ENCODE results near the gene PARD6G.

Gene PARD6G

GRCh38 chr18:80167931-80168330 is 79.4 kb downstream of the PARD6G start:
- H3K4me2 ChIP-seq (ENCODE audit: low read length) = no peak overlapping the region
- H3K9me3 ChIP-seq (ENCODE audit: low read length) = no peaks in the 10 kb centered on the region
- no peaks in the 10 kb centered on the region for H4K20me1 ChIP-seq (ENCODE audit: insufficient read depth, low read length)
- H3K27me3 ChIP-seq (ENCODE audit: insufficient read depth, low read length) = no peaks in the 10 kb centered on the region; the same call in 1 of the 2 replicates
- H3K9me2 ChIP-seq (ENCODE audit: low read depth, low read length) = no peaks in the 10 kb centered on the region
- no peak overlapping the region for H3K27ac ChIP-seq (ENCODE audit: low read depth, low read length, poor library complexity, severe bottlenecking)
- H3F3A ChIP-seq (ENCODE audit: insufficient read depth, low read length) = no peaks in the 10 kb centered on the region
- no peak overlapping the region for H3K9ac ChIP-seq (ENCODE audit: low read length)
- no peak overlapping the region for H3K4me3 ChIP-seq (ENCODE audit: low read depth, low read length, poor library complexity, severe bottlenecking)
- H3K36me3 ChIP-seq (ENCODE audit: insufficient read depth, low read length) = no peaks in the 10 kb centered on the region
- no peaks in the 10 kb centered on the region for H3K4me1 ChIP-seq (ENCODE audit: insufficient read depth, low read length, severe bottlenecking)
- H2AFZ ChIP-seq (ENCODE audit: low read length) = no peak overlapping the region
- H3K79me2 ChIP-seq (ENCODE audit: insufficient read depth, low read length) = no peaks in the 10 kb centered on the region
- TF ChIP-seq EZH2 (IDR thresholded peaks at IDR 0.05; ENCODE audit: borderline replicate concordance, low read length) = no peak
- no peak for TF ChIP-seq CTCF (IDR thresholded peaks at IDR 0.05; ENCODE audit: low read length)

- no peaks in the 10 kb centered on the region for H3K79me2 ChIP-seq (ENCODE audit: insufficient read depth, low read length)
- H2AFZ ChIP-seq (ENCODE audit: low read length) = no peak overlapping the region
- H3K4me1 ChIP-seq (ENCODE audit: insufficient read depth, low read length, severe bottlenecking) = no peaks in the 10 kb centered on the region
- no peaks in the 10 kb centered on the region for H4K20me1 ChIP-seq (ENCODE audit: insufficient read depth, low read length)
- no peaks in the 10 kb centered on the region for H3K9me3 ChIP-seq (ENCODE audit: low read length)
- H3F3A ChIP-seq (ENCODE audit: insufficient read depth, low read length) = no peaks in the 10 kb centered on the region
- H3K9me2 ChIP-seq (ENCODE audit: low read depth, low read length) = no peaks in the 10 kb centered on the region
- H3K4me3 ChIP-seq (ENCODE audit: low read depth, low read length, poor library complexity, severe bottlenecking) = no peak overlapping the region
- H3K4me2 ChIP-seq (ENCODE audit: low read length) = no peak overlapping the region
- no peak overlapping the region for H3K9ac ChIP-seq (ENCODE audit: low read length)
- H3K27ac ChIP-seq (ENCODE audit: low read depth, low read length, poor library complexity, severe bottlenecking) = no peak overlapping the region
- H3K36me3 ChIP-seq (ENCODE audit: insufficient read depth, low read length) = no peaks in the 10 kb centered on the region
- TF ChIP-seq CTCF (IDR thresholded peaks at IDR 0.05; ENCODE audit: low read length) (no peak), EZH2 (IDR thresholded peaks at IDR 0.05; ENCODE audit: borderline replicate concordance, low read length) (no peak)
- H3K27me3 ChIP-seq (ENCODE audit: insufficient read depth, low read length) = no peaks in the 10 kb centered on the region; the same call in 1 of the 2 replicates
These were observed 80.0 kb downstream of the PARD6G start for GRCh38 chr18:80167331-80167730.

GRCh38 chr18:80166725-80167124 is 80.6 kb downstream of the PARD6G start:
- no peaks in the 10 kb centered on the region; the same call in 1 of the 2 replicates for H3K27me3 ChIP-seq (ENCODE audit: insufficient read depth, low read length)
- TF ChIP-seq CTCF (IDR thresholded peaks at IDR 0.05; ENCODE audit: low read length) = no peak
- TF ChIP-seq EZH2 (IDR thresholded peaks at IDR 0.05; ENCODE audit: borderline replicate concordance, low read length) = no peak
- H4K20me1 ChIP-seq (ENCODE audit: insufficient read depth, low read length) = no peaks in the 10 kb centered on the region
- no peaks in the 10 kb centered on the region for H3K36me3 ChIP-seq (ENCODE audit: insufficient read depth, low read length)
- H3K9me2 ChIP-seq (ENCODE audit: low read depth, low read length) = no peaks in the 10 kb centered on the region
- H3K4me2 ChIP-seq (ENCODE audit: low read length) = no peak overlapping the region
- no peaks in the 10 kb centered on the region for H3K4me1 ChIP-seq (ENCODE audit: insufficient read depth, low read length, severe bottlenecking)
- H3K9ac ChIP-seq (ENCODE audit: low read length) = no peak overlapping the region
- no peak overlapping the region for H2AFZ ChIP-seq (ENCODE audit: low read length)
- no peak overlapping the region for H3K4me3 ChIP-seq (ENCODE audit: low read depth, low read length, poor library complexity, severe bottlenecking)
- no peak overlapping the region for H3K27ac ChIP-seq (ENCODE audit: low read depth, low read length, poor library complexity, severe bottlenecking)
- H3K79me2 ChIP-seq (ENCODE audit: insufficient read depth, low read length) = no peaks in the 10 kb centered on the region
- no peaks in the 10 kb centered on the region for H3K9me3 ChIP-seq (ENCODE audit: low read length)
- no peaks in the 10 kb centered on the region for H3F3A ChIP-seq (ENCODE audit: insufficient read depth, low read length)

Measured in OCI-LY1 (cell line).